T-helper 17 cell (primary cell): Measurements from ENCODE around the gene THSD7B. TPM values are rescaled to one million over a fixed set of nuclear protein-coding genes. Genes with fewer than 3 reads are reported as not detected.
"Not testable (repeated sequence)": the region's sequence is repeated elsewhere in the genome, so short reads cannot be mapped to it uniquely, and the experiment has no call there.

Source experiments
- ATAC-seq: fragments of 150-1000 bp; cut with Tn5 transposase; 2 replicates; pipeline ENCODE4 v1.10.0; 2021; ENCODE audit warnings: mild to moderate bottlenecking, moderate library complexity
- DNase-seq, 3 donors: peaks; one replicate each; pipeline versions ENCODE4 v3.0.0 to v3.0.0-alpha.2; 2020 to 2021
- H3K9me3 ChIP-seq: one replicate; pipeline ENCODE4 v1.7.0; 2013; ENCODE audit warnings: low read length, mild to moderate bottlenecking; ENCODE audit not compliant: control insufficient read depth, poor library complexity, severe bottlenecking
- H3K27ac Mint-ChIP-seq: one replicate; pipeline ENCODE4 v1.8.0; 2022; ENCODE audit warnings: mild to moderate bottlenecking, moderate library complexity, mixed read lengths
- H3K27me3 Mint-ChIP-seq: one replicate; pipeline ENCODE4 v1.8.0; 2022; ENCODE audit warnings: mixed read lengths
- H3K36me3 Mint-ChIP-seq: one replicate; pipeline ENCODE4 v1.8.0; 2022; ENCODE audit warnings: low read depth, mixed read lengths
- H3K4me1 Mint-ChIP-seq: one replicate; pipeline ENCODE4 v1.8.0; 2022; ENCODE audit warnings: mild to moderate bottlenecking, mixed read lengths
- H3K4me3 Mint-ChIP-seq: one replicate; pipeline ENCODE4 v1.8.0; 2022; ENCODE audit warnings: mild to moderate bottlenecking, moderate library complexity, mixed read lengths
- total RNA-seq, 4 donors: library from RNA in 2 of 4; stranded (reverse) in 2 of 4; gene quantifications; one replicate each; pipeline ENCODE4 v1.2.3 and lab custom pipeline; 2022 to 2026

The THSD7B gene
- total RNA-seq, 2 donors from 2014 or later, result not detected

DNA sequence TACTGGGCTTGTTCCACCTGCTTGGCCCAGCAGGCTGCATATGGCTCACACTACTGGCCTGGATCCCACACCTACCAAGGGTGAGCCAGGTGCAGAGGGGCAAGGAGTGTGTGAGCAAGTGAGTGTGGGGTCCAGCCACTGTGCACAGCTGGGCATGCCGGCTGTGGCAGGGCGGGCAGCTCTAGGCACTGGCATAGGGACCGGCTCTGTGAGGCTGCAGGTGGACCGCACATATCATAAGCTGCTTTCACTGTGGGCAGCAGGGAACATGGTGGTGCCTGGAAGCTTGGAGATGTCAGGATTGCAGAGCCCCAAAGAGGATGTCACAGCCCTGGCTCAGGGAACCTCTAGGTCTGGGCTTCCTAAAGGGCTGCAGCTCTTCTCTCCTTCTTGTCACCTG is 154.3 kb downstream of the THSD7B start:
- Mint-ChIP-seq H3K27ac (no peak overlapping the region), H3K4me1 (no peaks in the 10 kb centered on the region), H3K36me3 (no peaks in the 10 kb centered on the region), H3K4me3 (no peak overlapping the region), H3K27me3 (no peaks in the 10 kb centered on the region)
- DNase-seq, result no peak
- no peaks in the 10 kb centered on the region for H3K9me3 ChIP-seq
- ATAC-seq, result no peak

GRCh38 chr2:136920652-136921333 is 155.4 kb downstream of the THSD7B start:
- no peaks in the 10 kb centered on the region for H3K9me3 ChIP-seq
- Mint-ChIP-seq H3K27ac (no peak overlapping the region), H3K4me1 (no peaks in the 10 kb centered on the region), H3K4me3 (no peak overlapping the region), H3K27me3 (no peaks in the 10 kb centered on the region), H3K36me3 (no peaks in the 10 kb centered on the region)
- DNase-seq (no peak), ATAC-seq (no peak)

DNA sequence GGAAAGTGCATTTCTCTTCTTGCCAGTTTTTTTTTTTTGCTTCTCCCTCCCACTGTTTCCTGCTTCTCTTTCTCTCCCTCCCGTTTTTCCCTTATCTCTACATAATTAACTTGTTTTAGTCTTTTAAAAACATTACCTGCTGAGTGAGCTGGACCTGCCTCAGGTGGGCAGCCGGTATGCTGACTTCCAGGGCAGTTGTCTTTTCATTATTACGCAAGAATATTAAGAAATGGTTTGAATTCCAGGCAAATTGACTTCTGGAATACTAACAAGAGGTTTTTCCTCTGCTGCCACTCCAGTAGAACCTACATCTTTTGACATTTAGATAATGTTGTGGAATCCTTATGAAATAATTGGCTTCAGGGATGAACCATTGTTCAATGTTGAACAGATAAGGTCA is 161.8 kb downstream of the THSD7B start:
- no peaks in the 10 kb centered on the region for H3K9me3 ChIP-seq
- Mint-ChIP-seq H3K27ac (no peak overlapping the region), H3K27me3 (peaks cover 6% of the 10 kb centered on the region), H3K36me3 (no peaks in the 10 kb centered on the region), H3K4me1 (no peaks in the 10 kb centered on the region), H3K4me3 (no peak overlapping the region)
- DNase-seq (no peak), ATAC-seq (no peak)

GRCh38 chr2:136929531-136929930 is 164.2 kb downstream of the THSD7B start:
- Mint-ChIP-seq H3K4me3 (no peak overlapping the region), H3K4me1 (no peaks in the 10 kb centered on the region), H3K36me3 (no peaks in the 10 kb centered on the region), H3K27me3 (peaks cover 6% of the 10 kb centered on the region), H3K27ac (no peak overlapping the region)
- DNase-seq, result no peak
- H3K9me3 ChIP-seq, result no peaks in the 10 kb centered on the region
- no peak for ATAC-seq

DNA sequence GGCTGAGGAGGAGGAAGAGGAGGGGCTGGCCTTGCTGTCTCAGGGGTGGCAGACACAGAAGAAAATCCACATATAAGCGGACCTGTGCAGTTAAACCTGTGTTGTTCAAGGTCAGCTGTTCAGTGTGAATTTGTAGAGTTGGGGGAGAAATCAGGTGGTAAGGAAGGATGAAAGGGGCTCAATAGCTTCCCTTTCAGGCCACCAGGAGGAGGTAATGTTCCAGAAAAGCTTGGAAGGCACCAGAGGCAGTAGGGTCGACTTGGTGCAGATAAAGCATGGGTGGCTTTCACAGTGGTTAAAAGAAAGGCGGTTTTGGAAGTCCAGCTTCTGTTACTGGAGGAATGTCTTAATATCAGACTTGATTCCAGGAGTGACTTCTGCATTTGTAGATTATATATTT is 167.4 kb downstream of the THSD7B start:
- ATAC-seq (no peak), DNase-seq (no peak)
- peaks cover under 1% of the 10 kb centered on the region for H3K27me3 Mint-ChIP-seq
- H3K36me3 Mint-ChIP-seq, result no peaks in the 10 kb centered on the region
- H3K27ac Mint-ChIP-seq, result no peak overlapping the region
- H3K9me3 ChIP-seq, result no peaks in the 10 kb centered on the region
- no peak overlapping the region for H3K4me3 Mint-ChIP-seq
- H3K4me1 Mint-ChIP-seq, result no peaks in the 10 kb centered on the region

DNA sequence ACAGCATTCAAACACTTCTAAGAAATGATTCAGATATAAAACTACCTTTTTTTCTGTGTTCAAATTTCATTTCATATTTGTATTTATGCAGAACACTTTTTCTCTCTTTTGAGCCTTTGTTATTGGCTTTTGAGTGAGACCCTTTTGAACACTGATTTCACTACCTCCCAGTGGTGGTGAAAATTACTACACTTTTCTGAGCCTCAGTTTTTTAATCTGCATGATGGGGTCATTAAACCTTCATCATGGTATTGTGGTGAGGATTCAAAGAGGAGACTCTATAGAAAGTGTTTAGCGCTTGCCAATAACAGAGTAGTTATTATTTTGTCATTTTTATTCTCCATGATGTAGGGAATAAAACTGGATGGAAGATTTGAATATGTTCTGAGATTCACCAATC is 169.8 kb downstream of the THSD7B start:
- H3K27me3 Mint-ChIP-seq, result no peaks in the 10 kb centered on the region
- H3K9me3 ChIP-seq, result no peaks in the 10 kb centered on the region
- H3K4me1 Mint-ChIP-seq, result no peaks in the 10 kb centered on the region
- H3K36me3 Mint-ChIP-seq, result no peaks in the 10 kb centered on the region
- no peak overlapping the region for H3K4me3 Mint-ChIP-seq
- H3K27ac Mint-ChIP-seq, result no peak overlapping the region
- ATAC-seq, result no peak
- DNase-seq, result no peak

DNA sequence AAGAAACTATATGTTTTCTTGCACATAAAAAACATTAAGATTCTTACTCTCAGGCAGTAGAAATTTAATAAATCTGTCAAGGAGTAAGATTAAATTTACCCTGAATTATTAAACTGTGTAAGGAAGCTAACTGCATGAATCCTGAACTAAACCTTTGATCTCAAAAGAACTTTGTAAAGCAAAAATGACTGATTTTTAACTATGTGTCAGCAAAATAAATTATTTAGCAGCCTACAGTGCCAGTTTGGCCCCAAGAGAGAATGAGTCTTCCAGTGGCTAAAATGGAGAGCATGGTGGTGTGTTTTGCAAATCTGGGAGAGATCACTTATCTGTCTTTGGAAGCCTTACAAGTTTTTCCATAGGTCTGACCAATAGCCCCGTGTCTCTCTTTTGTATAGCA is 190.7 kb downstream of the THSD7B start:
- no peaks in the 10 kb centered on the region for H3K36me3 Mint-ChIP-seq
- H3K9me3 ChIP-seq, result no peaks in the 10 kb centered on the region
- no peaks in the 10 kb centered on the region for H3K27me3 Mint-ChIP-seq
- no peak overlapping the region for H3K27ac Mint-ChIP-seq
- no peaks in the 10 kb centered on the region for H3K4me1 Mint-ChIP-seq
- no peak overlapping the region for H3K4me3 Mint-ChIP-seq
- no peak for ATAC-seq
- no peak for DNase-seq

GRCh38 chr2:136957044-136957443 is 191.7 kb downstream of the THSD7B start:
- DNase-seq (no peak), ATAC-seq (no peak)
- no peak overlapping the region for H3K4me3 Mint-ChIP-seq
- H3K27me3 Mint-ChIP-seq, result no peaks in the 10 kb centered on the region
- no peaks in the 10 kb centered on the region for H3K9me3 ChIP-seq
- H3K36me3 Mint-ChIP-seq, result no peaks in the 10 kb centered on the region
- H3K4me1 Mint-ChIP-seq, result no peaks in the 10 kb centered on the region
- no peak overlapping the region for H3K27ac Mint-ChIP-seq

- H3K4me3 Mint-ChIP-seq, result no peak overlapping the region
- H3K27ac Mint-ChIP-seq, result no peak overlapping the region
- H3K9me3 ChIP-seq, result no peaks in the 10 kb centered on the region
- H3K36me3 Mint-ChIP-seq, result no peaks in the 10 kb centered on the region
- ATAC-seq (no peak), DNase-seq (no peak)
- H3K4me1 Mint-ChIP-seq, result no peaks in the 10 kb centered on the region
- H3K27me3 Mint-ChIP-seq, result no peaks in the 10 kb centered on the region
Measured at GRCh38 chr2:136962105-136962725, 196.9 kb downstream of the THSD7B start.

DNA sequence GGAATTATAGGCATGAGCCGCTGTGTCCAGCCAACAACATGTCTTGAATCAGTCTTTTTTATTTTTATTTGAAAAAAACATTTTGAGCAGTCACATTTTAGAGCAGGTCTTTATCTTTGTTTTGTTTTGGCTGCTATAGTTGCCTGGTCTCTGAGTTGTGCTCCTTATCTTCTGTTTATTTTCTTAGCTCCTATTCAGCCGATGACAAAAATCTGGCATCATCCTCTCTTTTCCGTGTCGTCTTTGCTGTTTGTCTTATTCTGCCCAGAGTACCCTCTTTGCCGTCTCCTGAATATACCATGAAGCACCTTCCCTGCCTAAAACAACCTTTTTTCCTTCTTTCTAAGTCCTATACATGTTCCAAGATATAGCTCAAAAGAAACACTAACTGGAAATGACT is 201.1 kb downstream of the THSD7B start:
- Mint-ChIP-seq H3K4me3 (no peak overlapping the region), H3K4me1 (no peaks in the 10 kb centered on the region), H3K27ac (no peak overlapping the region), H3K27me3 (no peaks in the 10 kb centered on the region), H3K36me3 (no peaks in the 10 kb centered on the region)
- H3K9me3 ChIP-seq, result no peaks in the 10 kb centered on the region
- ATAC-seq (no peak), DNase-seq (no peak)

DNA sequence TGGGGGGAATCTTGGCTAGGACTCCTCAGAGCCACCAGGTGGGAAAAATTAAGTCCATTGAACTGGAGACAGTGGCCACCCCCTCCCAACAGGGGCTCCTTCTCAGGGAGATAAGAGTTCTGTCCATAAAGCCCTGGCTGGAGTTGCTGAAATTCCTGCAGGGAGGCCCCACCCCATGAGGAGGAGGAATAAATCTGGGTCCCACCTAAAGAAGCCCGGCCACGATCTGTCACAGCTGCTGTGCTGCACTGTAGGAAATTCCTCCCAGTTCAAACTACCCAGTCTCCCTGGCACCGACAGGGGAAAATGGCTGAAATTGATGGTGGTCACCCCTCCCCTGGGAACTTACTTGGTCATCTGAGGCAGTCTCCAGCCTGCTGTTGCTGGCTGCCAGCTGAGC is 215.0 kb downstream of the THSD7B start:
- H3K36me3 Mint-ChIP-seq, result no peaks in the 10 kb centered on the region
- no peak for DNase-seq
- H3K4me1 Mint-ChIP-seq, result no peaks in the 10 kb centered on the region
- no peak for ATAC-seq
- no peak overlapping the region for H3K27ac Mint-ChIP-seq
- no peaks in the 10 kb centered on the region for H3K27me3 Mint-ChIP-seq
- H3K9me3 ChIP-seq, result no peaks in the 10 kb centered on the region
- no peak overlapping the region for H3K4me3 Mint-ChIP-seq

GRCh38 chr2:136981689-136982088 is 216.3 kb downstream of the THSD7B start:
- H3K4me1 Mint-ChIP-seq, H3K4me3 Mint-ChIP-seq, H3K9me3 ChIP-seq, H3K36me3 Mint-ChIP-seq, H3K27me3 Mint-ChIP-seq, DNase-seq, ATAC-seq, H3K27ac Mint-ChIP-seq: not testable (repeated sequence)

- no peak for ATAC-seq
- Mint-ChIP-seq H3K4me1 (no peaks in the 10 kb centered on the region), H3K27me3 (no peaks in the 10 kb centered on the region), H3K27ac (no peak overlapping the region), H3K4me3 (no peak overlapping the region), H3K36me3 (no peaks in the 10 kb centered on the region)
- no peaks in the 10 kb centered on the region for H3K9me3 ChIP-seq
- DNase-seq, result no peak
Measured at GRCh38 chr2:136985044-136985443, 219.7 kb downstream of the THSD7B start.

GRCh38 chr2:136986605-136987221 is 221.4 kb downstream of the THSD7B start:
- Mint-ChIP-seq H3K4me1 (no peaks in the 10 kb centered on the region), H3K4me3 (no peak overlapping the region), H3K27me3 (peaks cover 1% of the 10 kb centered on the region), H3K27ac (no peak overlapping the region), H3K36me3 (no peaks in the 10 kb centered on the region)
- ATAC-seq (no peak), DNase-seq (no peak)
- no peaks in the 10 kb centered on the region for H3K9me3 ChIP-seq
